Choroid plexus epithelial cell (primary cell): ENCODE results near the gene RPS6KA5.
"Not testable (repeated sequence)": the region's sequence is repeated elsewhere in the genome, so short reads cannot be mapped to it uniquely, and the experiment has no call there.

Source experiments
- DNase-seq: peaks from one replicate; pipeline ENCODE4 v3.0.0-alpha.2; 2010; ENCODE audit warnings: low read depth
- H3K4me3 ChIP-seq: 2 replicates; pipeline ENCODE4 v1.5.1; 2011; ENCODE audit warnings: low read depth, mild to moderate bottlenecking, control low read depth, low read length, moderate library complexity
- CTCF ChIP-seq: conservative IDR thresholded peaks from 2 replicates; pipeline ENCODE4 v1.5.1; 2011; ENCODE audit warnings: low read depth, mild to moderate bottlenecking, control low read depth, inconsistent platforms, low read length, moderate library complexity

RPS6KA5 gene

GRCh38 chr14:90858511-90858910 lies 201.9 kb downstream of the RPS6KA5 start:
- no peak for DNase-seq
- H3K4me3 ChIP-seq = no peak overlapping the region
- TF ChIP-seq CTCF = no peak

GRCh38 chr14:90857866-90858265 lies 202.6 kb downstream of the RPS6KA5 start:
- no peak for TF ChIP-seq CTCF
- no peak for DNase-seq
- H3K4me3 ChIP-seq = no peak overlapping the region

- not testable (repeated sequence) for DNase-seq, H3K4me3 ChIP-seq
Measured at GRCh38 chr14:90856115-90856514, 204.3 kb downstream of the RPS6KA5 start.

- TF ChIP-seq CTCF = no peak
- no peak for DNase-seq
- H3K4me3 ChIP-seq = no peak overlapping the region
Measured at GRCh38 chr14:90853116-90853515, 207.3 kb downstream of the RPS6KA5 start.

GRCh38 chr14:90851327-90852036 lies 209.0 kb downstream of the RPS6KA5 start:
- no peak for DNase-seq
- TF ChIP-seq CTCF = no peak
- no peak overlapping the region for H3K4me3 ChIP-seq

- TF ChIP-seq CTCF = no peak
- H3K4me3 ChIP-seq = no peak overlapping the region
- DNase-seq = peak; percentile 29
Measured at GRCh38 chr14:90850487-90850886, 210.0 kb downstream of the RPS6KA5 start.

GRCh38 chr14:90849787-90850444 lies 210.5 kb downstream of the RPS6KA5 start:
- no peak for DNase-seq
- TF ChIP-seq CTCF = no peak
- no peak overlapping the region for H3K4me3 ChIP-seq
